Osteoblast (primary cell): ENCODE results near the gene SHROOM3. TPM values are rescaled to one million over a fixed set of nuclear protein-coding genes. Genes with fewer than 3 reads are reported as not detected.

Experiments used
- DNase-seq: peaks from one replicate; pipeline ENCODE4 v3.0.0; 2011; ENCODE audit warnings: low spot score, mixed read lengths; ENCODE audit not compliant: insufficient read length; ENCODE audit errors: missing footprints
- H2AFZ ChIP-seq: 2 replicates; pipeline ENCODE4 v1.6.0; 2011; ENCODE audit warnings: mild to moderate bottlenecking, low read length
- H3K27ac ChIP-seq: 2 replicates; pipeline ENCODE4 v1.5.1; 2011; ENCODE audit warnings: mild to moderate bottlenecking, low read depth, low read length, moderate library complexity
- H3K27me3 ChIP-seq: 2 replicates; pipeline ENCODE4 v1.6.0; 2012; ENCODE audit warnings: mild to moderate bottlenecking, control low read depth, inconsistent platforms, low read length, moderate library complexity; ENCODE audit not compliant: insufficient read depth
- H3K36me3 ChIP-seq: 2 replicates; pipeline ENCODE4 v1.5.1; 2011; ENCODE audit warnings: mild to moderate bottlenecking, low read length, control low read depth, moderate library complexity; ENCODE audit not compliant: insufficient read depth
- H3K4me1 ChIP-seq: 2 replicates; pipeline ENCODE4 v1.5.1; 2011; ENCODE audit warnings: mild to moderate bottlenecking, low read length, control low read depth, moderate library complexity; ENCODE audit not compliant: insufficient read depth
- H3K4me2 ChIP-seq: 2 replicates; pipeline ENCODE4 v1.6.0; 2011; ENCODE audit warnings: mild to moderate bottlenecking, low read length; ENCODE audit not compliant: insufficient read depth
- H3K4me3 ChIP-seq: fragments of 200-600 bp; sonication (generic); 3 replicates; pipeline ENCODE4 v1.5.1; 2012; ENCODE audit warnings: mild to moderate bottlenecking, low read length, inconsistent platforms; ENCODE audit not compliant: insufficient read depth
- H3K79me2 ChIP-seq: 2 replicates; pipeline ENCODE4 v1.6.0; 2012; ENCODE audit warnings: mild to moderate bottlenecking, low read length, control low read depth, inconsistent platforms; ENCODE audit not compliant: insufficient read depth
- H3K9me3 ChIP-seq: 2 replicates; pipeline ENCODE4 v1.5.1; 2011; ENCODE audit warnings: low read depth, low read length, control low read depth
- H4K20me1 ChIP-seq: 2 replicates; pipeline ENCODE4 v1.6.0; 2012; ENCODE audit warnings: mild to moderate bottlenecking, low read length, control low read depth; ENCODE audit not compliant: insufficient read depth
- CTCF ChIP-seq: IDR thresholded peaks from 2 replicates; pipeline ENCODE4 v1.5.1; 2011; ENCODE audit warnings: mild to moderate bottlenecking, low read depth, low read length, moderate library complexity; ENCODE audit errors: extremely low read depth
- total RNA-seq: library from RNA; depleted of rRNA; stranded (reverse); fragments of >200 nt; gene quantifications from 2 replicates; pipeline ENCODE4 v1.2.3, GENCODE V29; 2012

The SHROOM3 gene
- total RNA-seq, 1 donor: 9.8 TPM

DNA sequence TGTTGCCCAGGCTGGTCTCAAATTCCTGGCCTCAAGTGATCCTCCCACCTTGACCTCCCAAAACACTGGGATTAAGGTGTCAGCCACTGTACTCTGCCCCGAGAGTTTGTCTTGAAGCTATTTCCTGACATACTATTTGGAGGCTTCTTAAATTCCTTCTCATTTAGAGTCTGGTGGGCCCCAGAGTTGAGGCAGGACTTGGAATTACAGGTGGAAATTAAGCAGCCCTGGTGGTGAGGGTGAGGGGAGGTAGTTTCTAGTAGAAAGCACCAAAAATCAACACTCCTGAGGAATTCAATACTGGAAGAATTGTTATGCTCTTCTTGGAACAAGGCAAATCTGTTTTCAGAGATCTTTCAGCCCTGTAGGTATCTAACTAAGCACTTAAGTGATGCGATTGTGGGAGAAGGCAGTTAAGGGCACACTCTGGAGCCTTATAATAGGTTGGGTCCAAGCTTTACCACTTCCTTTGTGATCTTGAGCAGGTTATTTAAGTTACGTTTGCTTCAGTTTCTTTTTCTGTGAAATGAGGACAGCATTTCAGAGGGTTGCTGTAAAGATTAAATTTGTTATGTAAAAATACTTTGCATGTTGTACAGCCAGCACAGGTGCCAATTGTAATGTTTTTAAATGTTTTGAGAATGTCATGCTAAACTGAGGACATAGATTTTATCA is 262.2 kb downstream of the SHROOM3 start:
- no peak for DNase-seq
- Histone ChIP-seq H3K4me3 (no peak overlapping the region), H3K4me1 (no peaks in the 10 kb centered on the region), H4K20me1 (no peaks in the 10 kb centered on the region), H3K27me3 (no peaks in the 10 kb centered on the region), H3K27ac (no peak overlapping the region), H3K79me2 (peaks cover 27% of the 10 kb centered on the region), H2AFZ (no peak overlapping the region), H3K36me3 (no peaks in the 10 kb centered on the region), H3K9me3 (no peaks in the 10 kb centered on the region), H3K4me2 (no peak overlapping the region)
- no peak for TF ChIP-seq CTCF

DNA sequence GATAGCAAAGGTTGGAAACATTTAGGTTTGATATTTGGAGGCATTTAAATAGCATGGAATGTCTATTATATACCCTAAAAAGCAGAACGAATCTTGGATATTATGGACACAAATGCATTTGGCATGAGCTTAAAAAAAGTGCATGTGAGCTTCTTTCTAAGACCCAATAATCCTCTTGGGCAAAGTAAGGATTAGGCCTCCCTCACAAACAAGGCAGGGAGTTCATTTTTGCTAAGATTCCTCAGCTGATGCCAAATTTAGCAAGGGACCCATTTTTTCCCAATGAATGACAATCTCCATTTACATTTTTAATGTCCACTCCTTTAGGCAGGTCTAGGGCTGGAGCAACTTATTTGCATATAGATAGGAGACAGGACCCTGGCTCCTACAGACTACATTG is 263.1 kb downstream of the SHROOM3 start:
- H4K20me1 ChIP-seq: no peaks in the 10 kb centered on the region
- no peak overlapping the region for H3K4me2 ChIP-seq
- no peaks in the 10 kb centered on the region for H3K27me3 ChIP-seq
- H2AFZ ChIP-seq: no peak overlapping the region
- no peak for DNase-seq
- no peak overlapping the region for H3K4me3 ChIP-seq
- H3K9me3 ChIP-seq: no peaks in the 10 kb centered on the region
- H3K79me2 ChIP-seq: peaks cover 27% of the 10 kb centered on the region
- TF ChIP-seq CTCF: no peak
- no peaks in the 10 kb centered on the region for H3K36me3 ChIP-seq
- peaks cover 4% of the 10 kb centered on the region for H3K4me1 ChIP-seq
- no peak overlapping the region for H3K27ac ChIP-seq

DNA sequence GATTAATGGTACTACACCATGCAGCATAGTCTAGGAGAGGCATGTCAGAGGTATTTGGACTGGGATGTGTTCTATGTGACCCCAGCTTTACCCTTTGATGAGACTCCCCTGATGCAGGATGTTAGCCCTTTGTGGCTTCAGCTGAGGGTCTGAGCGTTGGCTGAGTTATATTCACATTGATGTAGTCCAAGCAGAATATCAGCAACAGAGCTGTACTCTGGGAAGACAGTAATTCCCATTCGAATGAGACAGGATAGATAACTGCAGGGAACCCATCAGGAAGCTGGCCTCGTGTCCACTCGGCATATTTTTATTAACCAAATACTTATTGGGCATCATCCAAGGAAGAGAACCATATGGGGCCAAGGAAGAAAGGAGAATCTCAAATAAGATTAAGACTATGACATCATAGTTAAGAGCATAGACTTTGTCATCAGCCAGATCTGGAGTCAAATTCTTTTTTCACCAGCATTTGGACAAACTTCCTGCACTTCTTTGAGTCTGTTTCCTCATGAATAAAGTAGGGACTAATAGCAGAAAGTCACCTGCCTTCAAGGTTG is 264.8 kb downstream of the SHROOM3 start:
- H3K4me1 ChIP-seq: peaks cover 20% of the 10 kb centered on the region
- DNase-seq: no peak
- H3K27ac ChIP-seq: no peak overlapping the region
- peaks cover 23% of the 10 kb centered on the region for H3K79me2 ChIP-seq
- no peak overlapping the region for H3K4me2 ChIP-seq
- no peaks in the 10 kb centered on the region for H3K36me3 ChIP-seq
- no peaks in the 10 kb centered on the region for H3K9me3 ChIP-seq
- H3K27me3 ChIP-seq: no peaks in the 10 kb centered on the region
- TF ChIP-seq CTCF: no peak
- no peak overlapping the region for H3K4me3 ChIP-seq
- H2AFZ ChIP-seq: no peak overlapping the region
- H4K20me1 ChIP-seq: no peaks in the 10 kb centered on the region

- no peak for DNase-seq
- H2AFZ ChIP-seq: no peak overlapping the region
- TF ChIP-seq CTCF: no peak
- H3K79me2 ChIP-seq: peaks cover 13% of the 10 kb centered on the region
- no peak overlapping the region for H3K4me2 ChIP-seq
- no peak overlapping the region for H3K4me3 ChIP-seq
- no peaks in the 10 kb centered on the region for H4K20me1 ChIP-seq
- no peaks in the 10 kb centered on the region for H3K27me3 ChIP-seq
- no peaks in the 10 kb centered on the region for H3K36me3 ChIP-seq
- no peaks in the 10 kb centered on the region for H3K9me3 ChIP-seq
- peaks cover 29% of the 10 kb centered on the region for H3K4me1 ChIP-seq
- no peak overlapping the region for H3K27ac ChIP-seq
These were observed 267.6 kb downstream of the SHROOM3 start for GRCh38 chr4:76702440-76703122.
